Endothelial cell of umbilical vein (primary cell): ENCODE measurements around the gene RAI1.

Experiments used
- CTCF ChIP-seq, 2 donors: IDR thresholded peaks; 1 replicate in 1 of 2; 2 replicates in 1 of 2; pipeline ENCODE4 v1.5.1; 2011; ENCODE audit warnings: low read length in 2 of 2, mild to moderate bottlenecking in 2 of 2, moderate library complexity in 2 of 2, control low read depth in 1 of 2, inconsistent platforms in 1 of 2, low read depth in 1 of 2; ENCODE audit not compliant: insufficient read depth in 1 of 2; ENCODE audit errors: extremely low read depth in 1 of 2
- FOS ChIP-seq: IDR thresholded peaks from 2 replicates; pipeline ENCODE4 v1.6.1; 2011; ENCODE audit warnings: mild to moderate bottlenecking, low read length, moderate library complexity, borderline replicate concordance; ENCODE audit not compliant: insufficient read depth
- POLR2A ChIP-seq: IDR thresholded peaks from 2 replicates; pipeline ENCODE4 v1.6.1; 2012; ENCODE audit warnings: low read depth, mild to moderate bottlenecking, control low read depth, low read length

GRCh38 chr17:17706140-17707060 is 25.1 kb downstream of the RAI1 start:
- TF ChIP-seq CTCF (IDR thresholded peaks at IDR 0.05; ENCODE audit: extremely low read depth in 1 of 2, insufficient read depth in 1 of 2, low read depth in 1 of 2, low read length in 2 of 2) (no peak), POLR2A (no peak), FOS (no peak)
